ENCODE data around the gene MCTP2.

- TF ChIP-seq ZMYM4 (CRISPR knock-in tag; IDR thresholded peaks at IDR 0.05), result no peak
- no peak for TF ChIP-seq IRF9 (CRISPR knock-in tag; IDR thresholded peaks at IDR 0.05; ENCODE audit: borderline replicate concordance)
- TF ChIP-seq ZNF691 (CRISPR knock-in tag; IDR thresholded peaks at IDR 0.05; ENCODE audit: borderline replicate concordance, low read depth), result no peak
- TF ChIP-seq ZNF20 (CRISPR knock-in tag; IDR thresholded peaks at IDR 0.05), result no peak
These were observed 214.3 kb downstream of the MCTP2 start for GRCh38 chr15:94445566-94446160.

All from HepG2 (cell line).